ENCODE measurements around the gene RNASET2. TPM values are rescaled to one million over a fixed set of nuclear protein-coding genes. Genes with fewer than 3 reads are reported as not detected.
A peak's percentile ranks its signal among the peaks of the same experiment; 100 is the strongest.

RNASET2 gene
- total RNA-seq, 1 donor from 2014 or later, result 22.0 TPM

DNA sequence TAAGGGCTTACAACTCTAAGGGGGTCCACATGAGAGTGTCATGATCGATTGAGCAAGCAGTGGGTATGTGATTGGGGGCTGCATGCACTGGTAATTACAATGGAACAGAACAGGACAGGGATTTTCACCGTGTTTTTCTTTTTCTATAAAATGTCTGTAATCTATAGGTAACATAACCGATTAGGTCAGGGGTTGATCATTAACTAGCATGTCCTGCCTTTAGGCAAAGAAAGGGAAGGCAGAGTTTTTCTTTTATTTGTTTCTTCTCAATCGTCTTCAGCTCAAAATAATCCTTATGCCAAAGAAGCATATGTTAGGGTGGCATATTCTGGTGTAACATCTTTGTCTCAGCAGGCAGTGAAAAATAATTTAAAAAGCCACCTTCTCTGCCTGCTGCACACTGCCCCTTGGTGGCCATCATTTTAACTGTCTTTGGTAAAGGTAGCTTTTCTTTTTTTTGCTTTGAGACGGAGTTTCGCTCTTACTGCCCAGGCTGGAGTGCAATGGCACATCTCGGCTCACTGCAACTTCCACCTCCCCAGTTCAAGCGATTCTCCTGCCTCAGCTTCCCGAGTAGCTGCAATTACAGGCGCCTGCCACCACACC lies 33.2 kb upstream of the RNASET2 start:
- H4K20me1 ChIP-seq (ENCODE audit: insufficient read depth, low read length), result no peaks in the 10 kb centered on the region
- no peaks in the 10 kb centered on the region for H3K4me1 ChIP-seq (ENCODE audit: insufficient read depth, low read length)
- peaks cover 16% of the 10 kb centered on the region for H3K4me1 Mint-ChIP-seq (ENCODE audit: low read depth, unreplicated experiment)
- H3K9ac ChIP-seq (ENCODE audit: low read length), result no peak overlapping the region
- no peaks in the 10 kb centered on the region for H3K27me3 ChIP-seq (ENCODE audit: insufficient read depth, low read length)
- no peak for FAIRE-seq
- H3K9me3 ChIP-seq (ENCODE audit: insufficient read depth, low read depth, low read length), result no peaks in the 10 kb centered on the region
- H3K4me3 Mint-ChIP-seq (ENCODE audit: unreplicated experiment), result no peak overlapping the region
- no peak for DNase-seq (ENCODE audit: low read depth)
- H3K4me2 ChIP-seq (ENCODE audit: low read length), result no peak overlapping the region
- no peaks in the 10 kb centered on the region for H3K36me3 Mint-ChIP-seq (ENCODE audit: low read depth, unreplicated experiment)
- no peaks in the 10 kb centered on the region for H3K27me3 Mint-ChIP-seq (ENCODE audit: low read depth, unreplicated experiment)
- H2AFZ ChIP-seq (ENCODE audit: low read depth, low read length), result no peak overlapping the region
- H3K27ac ChIP-seq (ENCODE audit: low read depth, low read length), result no peak overlapping the region
- no peak overlapping the region for H3K4me3 ChIP-seq (ENCODE audit: insufficient read depth, low read depth, low read length)
- peaks cover 57% of the 10 kb centered on the region for H3K79me2 ChIP-seq (ENCODE audit: insufficient read depth, low read length)
- H3K36me3 ChIP-seq (ENCODE audit: insufficient read depth, low read length), result no peaks in the 10 kb centered on the region
- no peaks in the 10 kb centered on the region for H3K9me3 Mint-ChIP-seq (ENCODE audit: unreplicated experiment)
- TF ChIP-seq EZH2 (IDR thresholded peaks at IDR 0.05; ENCODE audit: insufficient read depth, low read length), result no peak
- TF ChIP-seq, protein P1, sequence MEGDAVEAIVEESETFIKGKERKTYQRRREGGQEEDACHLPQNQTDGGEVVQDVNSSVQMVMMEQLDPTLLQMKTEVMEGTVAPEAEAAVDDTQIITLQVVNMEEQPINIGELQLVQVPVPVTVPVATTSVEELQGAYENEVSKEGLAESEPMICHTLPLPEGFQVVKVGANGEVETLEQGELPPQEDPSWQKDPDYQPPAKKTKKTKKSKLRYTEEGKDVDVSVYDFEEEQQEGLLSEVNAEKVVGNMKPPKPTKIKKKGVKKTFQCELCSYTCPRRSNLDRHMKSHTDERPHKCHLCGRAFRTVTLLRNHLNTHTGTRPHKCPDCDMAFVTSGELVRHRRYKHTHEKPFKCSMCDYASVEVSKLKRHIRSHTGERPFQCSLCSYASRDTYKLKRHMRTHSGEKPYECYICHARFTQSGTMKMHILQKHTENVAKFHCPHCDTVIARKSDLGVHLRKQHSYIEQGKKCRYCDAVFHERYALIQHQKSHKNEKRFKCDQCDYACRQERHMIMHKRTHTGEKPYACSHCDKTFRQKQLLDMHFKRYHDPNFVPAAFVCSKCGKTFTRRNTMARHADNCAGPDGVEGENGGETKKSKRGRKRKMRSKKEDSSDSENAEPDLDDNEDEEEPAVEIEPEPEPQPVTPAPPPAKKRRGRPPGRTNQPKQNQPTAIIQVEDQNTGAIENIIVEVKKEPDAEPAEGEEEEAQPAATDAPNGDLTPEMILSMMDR (IDR thresholded peaks at IDR 0.05; ENCODE audit: insufficient read depth, low read depth, low read length), result peak; percentile 31
- H3K27ac Mint-ChIP-seq (ENCODE audit: unreplicated experiment), result no peak overlapping the region

DNA sequence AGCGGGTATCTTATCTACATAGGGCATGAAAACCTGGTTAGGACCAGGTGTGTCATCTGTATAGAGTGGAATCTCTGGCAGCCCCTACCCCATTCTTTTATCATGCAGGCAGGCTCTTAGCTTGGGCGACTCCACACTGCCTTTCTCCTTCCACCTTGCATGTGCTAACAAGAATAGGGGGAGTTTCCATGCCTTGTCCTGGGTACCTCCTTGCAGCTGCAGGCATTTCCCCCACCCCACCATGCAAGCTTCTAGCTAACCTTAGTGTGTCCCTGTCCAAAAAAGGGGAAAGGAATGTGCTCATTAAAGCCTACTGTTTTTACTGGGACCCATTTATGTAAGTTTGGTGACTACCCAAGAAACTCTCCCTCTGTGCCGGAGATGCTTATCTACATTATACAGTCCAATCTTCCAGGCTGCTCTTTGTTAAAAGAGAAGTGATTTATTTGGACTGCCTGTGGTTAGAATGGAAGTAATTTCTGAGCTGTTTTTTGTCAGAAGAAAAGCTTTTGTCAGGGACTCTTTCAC lies 32.4 kb upstream of the RNASET2 start:
- Histone ChIP-seq H2AFZ (ENCODE audit: low read depth, low read length) (no peak overlapping the region), H3K79me2 (ENCODE audit: insufficient read depth, low read length) (peaks cover 50% of the 10 kb centered on the region)
- DNase-seq (ENCODE audit: low read depth), result peak; percentile 26

More for the DNA sequence above, 32.4 kb upstream of the RNASET2 start:
- Mint-ChIP-seq H3K27ac (ENCODE audit: unreplicated experiment) (no peak overlapping the region), H3K27me3 (ENCODE audit: low read depth, unreplicated experiment) (no peaks in the 10 kb centered on the region), H3K9me3 (ENCODE audit: unreplicated experiment) (no peaks in the 10 kb centered on the region), H3K4me3 (ENCODE audit: unreplicated experiment) (no peak overlapping the region), H3K4me1 (ENCODE audit: low read depth, unreplicated experiment) (peaks cover 16% of the 10 kb centered on the region), H3K36me3 (ENCODE audit: low read depth, unreplicated experiment) (no peaks in the 10 kb centered on the region)
- H3K36me3 ChIP-seq (ENCODE audit: insufficient read depth, low read length), result no peaks in the 10 kb centered on the region
- no peak for TF ChIP-seq EZH2 (IDR thresholded peaks at IDR 0.05; ENCODE audit: insufficient read depth, low read length)
- TF ChIP-seq, protein P1 (IDR thresholded peaks at IDR 0.05; ENCODE audit: insufficient read depth, low read depth, low read length), result no peak
- no peak overlapping the region for H3K4me2 ChIP-seq (ENCODE audit: low read length)
- no peak overlapping the region for H3K4me3 ChIP-seq (ENCODE audit: insufficient read depth, low read depth, low read length)
- no peak for FAIRE-seq
- no peak overlapping the region for H3K27ac ChIP-seq (ENCODE audit: low read depth, low read length)
- no peaks in the 10 kb centered on the region for H4K20me1 ChIP-seq (ENCODE audit: insufficient read depth, low read length)
- H3K4me1 ChIP-seq (ENCODE audit: insufficient read depth, low read length), result no peaks in the 10 kb centered on the region
- H3K9me3 ChIP-seq (ENCODE audit: insufficient read depth, low read depth, low read length), result no peaks in the 10 kb centered on the region
- H3K9ac ChIP-seq (ENCODE audit: low read length), result no peak overlapping the region
- H3K27me3 ChIP-seq (ENCODE audit: insufficient read depth, low read length), result no peaks in the 10 kb centered on the region

Data from astrocyte (in vitro differentiated cells and primary cell).